Fibroblast of lung (primary cell): Measurements from ENCODE around the gene ARHGEF16. TPM values are rescaled to one million over a fixed set of nuclear protein-coding genes. Genes with fewer than 3 reads are reported as not detected.
A peak's percentile ranks its signal among the peaks of the same experiment; 100 is the strongest.

Experiments
- DNase-seq, 2 donors: peaks; one replicate each; pipeline versions ENCODE4 v3.0.0 to v3.0.0-alpha.2; 2010; ENCODE audit warnings: low read depth in 2 of 2
- H2AFZ ChIP-seq: 2 replicates; pipeline ENCODE4 v1.5.1; 2012; ENCODE audit warnings: low read length, control low read depth, inconsistent platforms
- H3K27ac ChIP-seq: 2 replicates; pipeline ENCODE4 v1.5.1; 2011; ENCODE audit warnings: low read length, control low read depth; ENCODE audit not compliant: insufficient read depth
- H3K27me3 ChIP-seq: 2 replicates; pipeline ENCODE4 v1.5.1; 2011; ENCODE audit warnings: mild to moderate bottlenecking, low read length; ENCODE audit not compliant: control insufficient read depth, insufficient read depth
- H3K36me3 ChIP-seq: 2 replicates; pipeline ENCODE4 v1.5.1; 2011; ENCODE audit warnings: low read length; ENCODE audit not compliant: control insufficient read depth, insufficient read depth
- H3K4me1 ChIP-seq: 2 replicates; pipeline ENCODE4 v1.5.1; 2011; ENCODE audit warnings: low read length; ENCODE audit not compliant: control insufficient read depth, insufficient read depth; ENCODE audit errors: extremely low read depth
- H3K4me2 ChIP-seq: 2 replicates; pipeline ENCODE4 v1.5.1; 2011; ENCODE audit warnings: low read length, control low read depth; ENCODE audit not compliant: insufficient read depth; ENCODE audit errors: extremely low read depth
- H3K4me3 ChIP-seq, 4 experiments: fragments of 200-600 bp in 1 of 4; sonication (generic) in 1 of 4; replicated peaks in 1 of 4; 2 replicates each; pipeline ENCODE4 v1.5.1; 2011 to 2016; ENCODE audit warnings: low read length in 4 of 4, low read depth in 3 of 4, mild to moderate bottlenecking in 3 of 4, control low read depth in 2 of 4, inconsistent platforms in 1 of 4, mixed read lengths in 1 of 4; ENCODE audit not compliant: insufficient read depth in 1 of 4; ENCODE audit errors: control extremely low read depth in 1 of 4
- H3K79me2 ChIP-seq: 2 replicates; pipeline ENCODE4 v1.5.1; 2012; ENCODE audit warnings: mild to moderate bottlenecking, low read length, inconsistent platforms; ENCODE audit not compliant: control insufficient read depth, insufficient read depth
- H3K9ac ChIP-seq: 2 replicates; pipeline ENCODE4 v1.5.1; 2011; ENCODE audit warnings: mild to moderate bottlenecking, low read length, control low read depth; ENCODE audit not compliant: insufficient read depth
- H3K9me3 ChIP-seq: 2 replicates; pipeline ENCODE4 v1.5.1; 2012; ENCODE audit warnings: low read depth, low read length; ENCODE audit not compliant: control insufficient read depth, insufficient read depth
- H4K20me1 ChIP-seq: 2 replicates; pipeline ENCODE4 v1.5.1; 2011; ENCODE audit warnings: low read length; ENCODE audit not compliant: control insufficient read depth, insufficient read depth; ENCODE audit errors: extremely low read depth
- CTCF ChIP-seq, 2 donors: IDR thresholded peaks in 1 of 2; conservative IDR thresholded peaks in 1 of 2; 1 replicate in 1 of 2; 2 replicates in 1 of 2; pipeline ENCODE4 v1.5.1; 2011 to 2012; ENCODE audit warnings: low read length in 2 of 2, control low read depth in 1 of 2, inconsistent platforms in 1 of 2, low read depth in 1 of 2, mild to moderate bottlenecking in 1 of 2
- EZH2 ChIP-seq: IDR thresholded peaks from 2 replicates; pipeline ENCODE4 v1.5.1; 2012; ENCODE audit warnings: low read length, control low read depth, mild to moderate bottlenecking; ENCODE audit errors: missing control alignments
- polyA plus RNA-seq, 2 donors: library from polyadenylated mRNA; depleted of rRNA in 1 of 2; stranded (reverse) in 1 of 2; unstranded in 1 of 2; fragments of >200 nt; gene quantifications; 2 replicates each; pipeline ENCODE4 v1.2.1, GENCODE V29; 2011 to 2012; ENCODE audit warnings: missing spikeins in 1 of 2
- total RNA-seq: library from RNA; depleted of rRNA; stranded (reverse); fragments of >200 nt; gene quantifications from 2 replicates; pipeline ENCODE4 v1.2.1, GENCODE V29; 2014

ARHGEF16 gene
- total and polyA plus RNA-seq, 2 donors (not counting 1 experiment from before 2014, with no cell fraction given): 0.02 to 0.17 TPM

- Histone ChIP-seq H3K4me1 (no peaks in the 10 kb centered on the region), H3K27ac (no peak overlapping the region), H3K9ac (no peak overlapping the region), H3K79me2 (no peaks in the 10 kb centered on the region), H3K4me3 (no peak overlapping the region), H3K36me3 (no peaks in the 10 kb centered on the region), H2AFZ (no peak overlapping the region), H4K20me1 (no peaks in the 10 kb centered on the region), H3K27me3 (no peaks in the 10 kb centered on the region), H3K9me3 (no peaks in the 10 kb centered on the region), H3K4me2 (no peak overlapping the region)
- TF ChIP-seq EZH2 (no peak), CTCF (conservative IDR thresholded peaks at IDR 0.05 in 1 of 2, IDR thresholded peaks at IDR 0.05 in 1 of 2; ENCODE audit: low read depth in 1 of 2, low read length in 2 of 2) (no peak)
- peak; percentile 17 to 42 for DNase-seq
Observed at GRCh38 chr1:3501856-3502640, 47.6 kb downstream of the ARHGEF16 start.

- Histone ChIP-seq H4K20me1 (no peaks in the 10 kb centered on the region), H3K4me1 (no peaks in the 10 kb centered on the region), H3K9ac (no peak overlapping the region), H3K27ac (no peak overlapping the region), H3K79me2 (no peaks in the 10 kb centered on the region), H3K27me3 (no peaks in the 10 kb centered on the region), H3K4me3 (no peak overlapping the region), H3K9me3 (no peaks in the 10 kb centered on the region), H3K4me2 (no peak overlapping the region), H3K36me3 (no peaks in the 10 kb centered on the region), H2AFZ (no peak overlapping the region)
- DNase-seq: no peak
- TF ChIP-seq EZH2 (no peak), CTCF (conservative IDR thresholded peaks at IDR 0.05 in 1 of 2, IDR thresholded peaks at IDR 0.05 in 1 of 2; ENCODE audit: low read depth in 1 of 2, low read length in 2 of 2) (no peak)
Observed at GRCh38 chr1:3502641-3503524, 48.4 kb downstream of the ARHGEF16 start.

GRCh38 chr1:3503525-3503886, 49.0 kb downstream of the ARHGEF16 start:
- no peak overlapping the region for H3K4me3 ChIP-seq
- H3K9ac ChIP-seq: no peak overlapping the region
- no peak for DNase-seq
- no peaks in the 10 kb centered on the region for H3K79me2 ChIP-seq
- no peaks in the 10 kb centered on the region for H3K9me3 ChIP-seq
- no peaks in the 10 kb centered on the region for H3K27me3 ChIP-seq
- H3K4me2 ChIP-seq: no peak overlapping the region
- H3K36me3 ChIP-seq: no peaks in the 10 kb centered on the region
- H3K4me1 ChIP-seq: no peaks in the 10 kb centered on the region
- H3K27ac ChIP-seq: no peak overlapping the region
- TF ChIP-seq CTCF (conservative IDR thresholded peaks at IDR 0.05 in 1 of 2, IDR thresholded peaks at IDR 0.05 in 1 of 2; ENCODE audit: low read depth in 1 of 2, low read length in 2 of 2) (no peak), EZH2 (no peak)
- no peak overlapping the region for H2AFZ ChIP-seq
- no peaks in the 10 kb centered on the region for H4K20me1 ChIP-seq
